ENCODE measurements around the gene CMTM6.

The CMTM6 gene

GRCh38 chr3:32432711-32433530, 69.7 kb downstream of the CMTM6 start:
- Histone ChIP-seq H3K4me3 (ENCODE audit: low read length in 2 of 2) (no peak overlapping the region), H3K27ac (ENCODE audit: low read length) (no peak overlapping the region), H3K9me3 (ENCODE audit: control insufficient read depth in 2 of 2, low read length in 2 of 2) (no peaks in the 10 kb centered on the region), H3K27me3 (ENCODE audit: control insufficient read depth in 1 of 2, insufficient read depth in 2 of 2, low read length in 2 of 2) (peaks cover 3% of the 10 kb centered on the region in 2 donors), H3K9ac (ENCODE audit: low read length in 2 of 2) (no peak overlapping the region), H3K4me1 (ENCODE audit: control insufficient read depth, insufficient read depth, low read length) (no peaks in the 10 kb centered on the region), H3K36me3 (ENCODE audit: control insufficient read depth in 2 of 2, insufficient read depth in 2 of 2, low read length in 2 of 2) (no peaks in the 10 kb centered on the region)

DNA sequence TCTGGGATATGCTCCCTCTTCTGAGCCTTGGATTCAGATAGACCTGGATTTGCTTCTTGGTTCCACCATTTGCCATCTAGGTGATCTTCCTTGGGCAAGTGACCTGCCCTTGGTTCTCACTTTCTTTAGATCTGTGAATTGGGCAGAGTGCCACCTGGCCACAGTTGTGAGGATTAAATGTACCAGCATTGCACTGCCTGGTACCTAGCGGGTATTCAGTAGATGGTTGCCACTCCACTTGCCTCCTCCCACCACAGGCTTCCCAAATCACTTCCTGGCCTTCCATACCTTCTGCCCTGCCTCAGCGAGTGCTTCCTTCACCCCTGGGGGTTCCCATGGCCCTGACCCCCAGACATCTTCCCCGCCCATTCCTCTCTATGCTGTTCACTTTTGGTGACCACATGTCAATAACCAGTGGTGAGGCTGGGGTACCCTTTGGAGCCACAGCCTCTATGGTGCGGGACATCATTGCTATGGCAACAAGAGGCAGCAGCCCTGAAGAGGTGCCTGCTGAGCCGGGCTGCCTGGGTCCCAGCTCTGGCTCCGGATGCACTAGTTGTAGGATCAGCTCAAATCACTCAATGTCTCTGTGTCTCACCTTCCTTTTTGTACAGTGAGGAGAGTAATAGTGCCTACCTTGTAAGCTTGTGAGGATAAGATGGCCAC, 70.5 kb downstream of the CMTM6 start:
- Histone ChIP-seq H3K4me3 (ENCODE audit: low read length in 2 of 2) (no peak overlapping the region), H3K27ac (ENCODE audit: low read length) (no peak overlapping the region), H3K9ac (ENCODE audit: low read length in 2 of 2) (no peak overlapping the region), H3K27me3 (ENCODE audit: control insufficient read depth in 1 of 2, insufficient read depth in 2 of 2, low read length in 2 of 2) (peaks cover 3% of the 10 kb centered on the region in 2 donors), H3K4me1 (ENCODE audit: control insufficient read depth, insufficient read depth, low read length) (no peaks in the 10 kb centered on the region), H3K9me3 (ENCODE audit: control insufficient read depth in 2 of 2, low read length in 2 of 2) (no peaks in the 10 kb centered on the region), H3K36me3 (ENCODE audit: control insufficient read depth in 2 of 2, insufficient read depth in 2 of 2, low read length in 2 of 2) (no peaks in the 10 kb centered on the region)

DNA sequence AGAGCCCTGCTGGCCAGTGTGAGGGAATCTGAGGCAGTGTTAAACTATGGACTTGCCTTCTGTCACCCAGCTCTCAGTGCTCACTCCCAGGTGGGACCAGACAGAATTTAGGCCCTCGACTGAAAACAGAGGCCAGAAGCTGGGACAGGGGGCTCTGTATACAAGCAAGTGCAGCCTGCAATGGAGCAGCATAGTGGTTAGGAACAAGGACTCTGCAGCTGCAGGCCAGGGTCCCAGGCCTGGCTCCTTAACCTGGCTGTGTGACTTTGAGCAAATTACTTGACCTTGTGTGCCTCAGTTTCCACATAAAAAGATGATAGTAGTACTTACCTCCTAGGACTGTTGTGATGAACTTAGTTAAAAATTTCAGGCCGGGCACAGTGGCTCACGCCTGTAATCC, 71.2 kb downstream of the CMTM6 start:
- Histone ChIP-seq H3K27ac (ENCODE audit: low read length) (no peak overlapping the region), H3K36me3 (ENCODE audit: control insufficient read depth in 2 of 2, insufficient read depth in 2 of 2, low read length in 2 of 2) (no peaks in the 10 kb centered on the region)

More for the DNA sequence above, 71.2 kb downstream of the CMTM6 start:
- Histone ChIP-seq H3K27me3 (ENCODE audit: control insufficient read depth in 1 of 2, insufficient read depth in 2 of 2, low read length in 2 of 2) (peaks cover 3% of the 10 kb centered on the region in 2 donors), H3K4me1 (ENCODE audit: control insufficient read depth, insufficient read depth, low read length) (no peaks in the 10 kb centered on the region), H3K9me3 (ENCODE audit: control insufficient read depth in 2 of 2, low read length in 2 of 2) (no peaks in the 10 kb centered on the region), H3K4me3 (ENCODE audit: low read length in 2 of 2) (no peak overlapping the region), H3K9ac (ENCODE audit: low read length in 2 of 2) (no peak overlapping the region)
